GM13977 (cell line): ENCODE data around the gene FMN1.

Source experiments
- DNase-seq: peaks from one replicate; pipeline ENCODE4 v3.0.0; 2012; ENCODE audit warnings: low spot score
- in situ Hi-C: fragments of 300-500 bp; cut with MboI; formaldehyde crosslinking; loops from one replicate; pipeline ENCODE4 v1.12.0; 2022; ENCODE audit warnings: low sequenced_read_pairs, low pct_unique_long_range_greater_than_20kb, mixed read lengths, inconsistent platforms; ENCODE audit not compliant: unreplicated experiment
- TF ChIP-seq, protein P1 (sequence below): IDR thresholded peaks from 2 replicates; pipeline ENCODE4 v1.5.1; 2012; ENCODE audit warnings: mild to moderate bottlenecking, control low read depth; ENCODE audit not compliant: insufficient read depth; ENCODE audit errors: extremely low read depth, missing control alignments

FMN1 gene

GRCh38 chr15:32908872-32909271 lies 285.6 kb downstream of the FMN1 start:
- TF ChIP-seq, protein P1, sequence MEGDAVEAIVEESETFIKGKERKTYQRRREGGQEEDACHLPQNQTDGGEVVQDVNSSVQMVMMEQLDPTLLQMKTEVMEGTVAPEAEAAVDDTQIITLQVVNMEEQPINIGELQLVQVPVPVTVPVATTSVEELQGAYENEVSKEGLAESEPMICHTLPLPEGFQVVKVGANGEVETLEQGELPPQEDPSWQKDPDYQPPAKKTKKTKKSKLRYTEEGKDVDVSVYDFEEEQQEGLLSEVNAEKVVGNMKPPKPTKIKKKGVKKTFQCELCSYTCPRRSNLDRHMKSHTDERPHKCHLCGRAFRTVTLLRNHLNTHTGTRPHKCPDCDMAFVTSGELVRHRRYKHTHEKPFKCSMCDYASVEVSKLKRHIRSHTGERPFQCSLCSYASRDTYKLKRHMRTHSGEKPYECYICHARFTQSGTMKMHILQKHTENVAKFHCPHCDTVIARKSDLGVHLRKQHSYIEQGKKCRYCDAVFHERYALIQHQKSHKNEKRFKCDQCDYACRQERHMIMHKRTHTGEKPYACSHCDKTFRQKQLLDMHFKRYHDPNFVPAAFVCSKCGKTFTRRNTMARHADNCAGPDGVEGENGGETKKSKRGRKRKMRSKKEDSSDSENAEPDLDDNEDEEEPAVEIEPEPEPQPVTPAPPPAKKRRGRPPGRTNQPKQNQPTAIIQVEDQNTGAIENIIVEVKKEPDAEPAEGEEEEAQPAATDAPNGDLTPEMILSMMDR, result no peak
- in situ Hi-C loops, result no loop called here

GRCh38 chr15:32908135-32908801 lies 286.2 kb downstream of the FMN1 start:
- TF ChIP-seq, protein P1, result no peak
- DNase-seq, result peak; percentile 61
- in situ Hi-C loops, result no loop called here

More at GRCh38 chr15:32908872-32909271, 285.6 kb downstream of the FMN1 start:
- no peak for DNase-seq

GRCh38 chr15:32905481-32905880 lies 289.0 kb downstream of the FMN1 start:
- no peak for DNase-seq
- in situ Hi-C loops, result no loop called here
- TF ChIP-seq, protein P1, result no peak

GRCh38 chr15:32904448-32904847 lies 290.1 kb downstream of the FMN1 start:
- no peak for DNase-seq
- TF ChIP-seq, protein P1, result no peak
- in situ Hi-C loops, result no loop called here

DNA sequence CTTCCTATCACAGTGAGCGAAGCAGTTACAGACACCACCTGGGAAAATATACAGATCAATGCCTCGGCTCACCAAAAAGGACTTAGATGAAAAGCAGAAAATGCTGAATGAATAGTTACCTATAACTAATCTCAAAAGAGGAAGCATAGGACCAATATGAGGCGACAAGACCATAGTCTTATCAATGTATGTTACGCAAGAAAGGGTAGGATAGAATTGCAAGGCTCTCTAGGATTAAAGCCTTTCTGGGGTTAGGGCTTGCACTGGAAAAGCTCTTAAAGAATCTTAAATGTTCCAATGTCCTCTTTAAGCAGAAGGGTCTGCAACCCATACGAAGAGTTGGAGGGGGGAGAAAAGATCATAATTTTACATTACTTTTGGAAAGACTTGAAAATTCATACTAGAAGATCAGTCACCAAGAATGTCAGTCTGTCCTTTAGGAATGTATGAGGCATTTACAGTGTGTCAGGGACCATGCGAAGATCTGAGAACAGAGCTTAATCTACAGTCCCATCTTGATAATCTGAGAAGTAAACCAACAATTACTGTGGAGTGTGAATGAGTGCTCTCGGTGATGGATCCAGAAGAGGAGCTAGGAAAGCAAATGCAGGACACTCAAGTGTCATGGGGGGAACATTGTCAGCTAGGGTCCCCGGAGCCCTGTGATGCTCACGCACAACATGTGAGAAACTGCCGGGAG lies 290.8 kb downstream of the FMN1 start:
- DNase-seq, result no peak
- TF ChIP-seq, protein P1, result no peak
- in situ Hi-C loops, result no loop called here

DNA sequence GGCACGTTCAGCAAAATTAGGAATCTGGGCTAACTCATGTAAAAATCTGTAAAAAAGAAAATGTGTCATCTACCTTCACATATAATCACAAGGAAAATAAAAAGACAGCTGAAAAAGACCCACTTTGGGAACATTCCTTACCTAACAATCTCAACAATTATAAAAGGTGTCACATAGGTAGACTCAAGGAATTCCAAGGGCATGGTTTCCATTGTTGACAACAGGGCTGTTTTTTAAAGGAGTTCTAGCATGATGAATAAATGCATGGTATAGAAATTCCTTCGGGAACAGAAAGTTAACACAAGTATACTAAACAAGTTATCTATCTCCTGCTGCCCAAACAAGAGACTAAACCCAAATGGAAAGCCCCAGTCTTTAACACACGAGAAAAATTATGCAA lies 292.5 kb downstream of the FMN1 start:
- TF ChIP-seq, protein P1, result no peak
- in situ Hi-C loops, result no loop called here
- no peak for DNase-seq
